Transverse colon (tissue), 4 donors: ENCODE measurements around the gene AKAP1. TPM values are rescaled to one million over a fixed set of nuclear protein-coding genes. Genes with fewer than 3 reads are reported as not detected.

Experiments
- DNase-seq: peaks from one replicate; pipeline ENCODE4 v3.0.0-alpha.2; 2019
- H3K27ac ChIP-seq, 4 donors: fragments of 200-600 bp; sonication (generic); 2 replicates each; pipeline ENCODE4 v1.5.1; 2016 to 2018; ENCODE audit warnings: inconsistent platforms in 4 of 4
- H3K27me3 ChIP-seq: fragments of 200-600 bp; sonication (generic); 2 replicates; pipeline ENCODE4 v1.5.1; 2017; ENCODE audit warnings: inconsistent platforms
- H3K36me3 ChIP-seq, 4 donors: fragments of 200-600 bp; sonication (generic); 2 replicates each; pipeline ENCODE4 v1.5.1; 2017 to 2019; ENCODE audit warnings: inconsistent platforms in 4 of 4
- H3K4me1 ChIP-seq, 4 donors: fragments of 200-600 bp; sonication (generic); 2 replicates each; pipeline ENCODE4 v1.5.1; 2017 to 2020; ENCODE audit warnings: inconsistent platforms in 4 of 4
- H3K4me3 ChIP-seq, 4 donors: fragments of 200-600 bp; sonication (generic); 1 replicate in 1 of 4; 2 replicates in 3 of 4; pipeline versions ENCODE4 v1.5.1 to v1.6.1; 2017 to 2019; ENCODE audit warnings: inconsistent platforms in 4 of 4
- H3K9me3 ChIP-seq, 2 donors: fragments of 200-600 bp; sonication (generic); 2 replicates each; pipeline ENCODE4 v1.5.1; 2017 to 2019; ENCODE audit warnings: inconsistent platforms in 2 of 2
- EP300 ChIP-seq: sonication (generic); formaldehyde crosslinking; IDR thresholded peaks from one replicate; pipeline ENCODE4 v1.6.1; 2017; ENCODE audit warnings: antibody characterized with exemption, low read depth
- POLR2A ChIP-seq: fragments of 450-650 bp; IDR thresholded peaks from one replicate; pipeline ENCODE4 v1.6.1; 2016; ENCODE audit warnings: antibody characterized with exemption, mild to moderate bottlenecking, moderate library complexity
- POLR2AphosphoS5 ChIP-seq, 3 donors: sonication (generic); formaldehyde crosslinking; IDR thresholded peaks; one replicate each; pipeline ENCODE4 v1.6.1; 2016; ENCODE audit warnings: antibody characterized with exemption in 3 of 3
- WGBS, 2 donors: methylation state at CpG; one replicate each; pipeline ENCODE4 v1.1.5; 2018; ENCODE audit warnings: low coverage in 1 of 2; 5-methylcytosine and 5-hydroxymethylcytosine counted together
- in situ Hi-C, 4 donors: fragments of 200-750 bp; cut with MboI; loops; one replicate each; pipeline versions ENCODE4 v1.15.0 to v1.15.1; 2017; ENCODE audit warnings: low sequenced_read_pairs in 3 of 4, low pct_ligation_motif_present in 1 of 4, low pct_unique_long_range_greater_than_20kb in 1 of 4
- intact Hi-C: fragments of 100-400 bp; cut with DNase I; formaldehyde crosslinking; loops from one replicate; pipeline ENCODE4 v1.15.1; 2023; ENCODE audit warnings: low total_unique reads
- total RNA-seq, 4 donors: library from RNA; depleted of rRNA; stranded (reverse); fragments of >200 nt; gene quantifications; one replicate each; pipeline ENCODE4 v1.1.0, GENCODE V29; 2016
- TF ChIP-seq, protein P1 (sequence below), 5 experiments: fragments of 200-600 bp in 3 of 5; fragments of 450-650 bp in 2 of 5; sonication (generic) in 3 of 5; IDR thresholded peaks; 1 replicate in 2 of 5; 2 replicates in 3 of 5; pipeline ENCODE4 v1.5.1; 2016 to 2017; ENCODE audit warnings: antibody characterized with exemption in 5 of 5, inconsistent platforms in 3 of 5, mild to moderate bottlenecking in 2 of 5, moderate library complexity in 1 of 5

The AKAP1 gene
- total RNA-seq, 4 donors from 2014 or later = 137 to 193 (median 171) TPM

DNA sequence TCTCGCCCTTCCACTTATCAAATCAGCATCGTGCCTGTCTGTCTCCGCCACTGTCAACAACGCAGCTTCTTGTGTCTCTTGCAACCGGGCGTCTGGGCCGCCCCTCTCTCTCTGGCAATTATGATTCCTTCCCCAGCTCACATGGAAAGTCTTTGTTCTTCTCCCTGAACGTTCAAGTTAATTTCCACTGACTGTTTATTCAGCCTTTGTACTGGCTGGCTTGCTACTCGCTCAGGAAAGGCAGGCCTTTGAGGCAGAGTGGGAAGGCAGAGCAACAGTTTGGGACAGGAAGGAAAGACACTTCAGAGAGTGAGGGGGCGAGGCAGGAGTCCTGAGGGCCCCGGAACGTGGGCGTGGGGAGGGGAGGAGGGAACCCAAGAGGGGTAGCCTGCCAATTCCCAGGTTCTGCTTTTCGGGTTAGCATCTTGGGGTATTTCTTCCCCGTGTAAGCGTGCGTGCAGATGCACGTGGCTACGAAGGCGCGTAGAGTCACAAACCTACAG lies 50.8 kb downstream of the AKAP1 start:
- H3K4me3 ChIP-seq = no peak overlapping the region
- intact Hi-C loops (loop anchor here (10.0 kb wide), 2 partner anchors 609 to 699 kb away; partner anchors contain the start of gene CCDC182), in situ Hi-C loops (loop anchor here in 2 of 4 donors (25.0 kb wide), 2 partner anchors 601 to 976 kb away; partner anchors contain the start of gene CCDC182 (in 2 of the 2))
- no peaks in the 10 kb centered on the region for H3K36me3 ChIP-seq
- 58 to 60% methylated on average over 2 to 21 of the region's 21 CpGs for WGBS, 2 donors
- no peak for TF ChIP-seq POLR2A
- no peak for TF ChIP-seq POLR2AphosphoS5 (IDR thresholded peaks at IDR 0.05)
- TF ChIP-seq EP300 = no peak
- TF ChIP-seq, protein P1, sequence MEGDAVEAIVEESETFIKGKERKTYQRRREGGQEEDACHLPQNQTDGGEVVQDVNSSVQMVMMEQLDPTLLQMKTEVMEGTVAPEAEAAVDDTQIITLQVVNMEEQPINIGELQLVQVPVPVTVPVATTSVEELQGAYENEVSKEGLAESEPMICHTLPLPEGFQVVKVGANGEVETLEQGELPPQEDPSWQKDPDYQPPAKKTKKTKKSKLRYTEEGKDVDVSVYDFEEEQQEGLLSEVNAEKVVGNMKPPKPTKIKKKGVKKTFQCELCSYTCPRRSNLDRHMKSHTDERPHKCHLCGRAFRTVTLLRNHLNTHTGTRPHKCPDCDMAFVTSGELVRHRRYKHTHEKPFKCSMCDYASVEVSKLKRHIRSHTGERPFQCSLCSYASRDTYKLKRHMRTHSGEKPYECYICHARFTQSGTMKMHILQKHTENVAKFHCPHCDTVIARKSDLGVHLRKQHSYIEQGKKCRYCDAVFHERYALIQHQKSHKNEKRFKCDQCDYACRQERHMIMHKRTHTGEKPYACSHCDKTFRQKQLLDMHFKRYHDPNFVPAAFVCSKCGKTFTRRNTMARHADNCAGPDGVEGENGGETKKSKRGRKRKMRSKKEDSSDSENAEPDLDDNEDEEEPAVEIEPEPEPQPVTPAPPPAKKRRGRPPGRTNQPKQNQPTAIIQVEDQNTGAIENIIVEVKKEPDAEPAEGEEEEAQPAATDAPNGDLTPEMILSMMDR (IDR thresholded peaks at IDR 0.05) = no peak
- H3K9me3 ChIP-seq = no peaks in the 10 kb centered on the region
- H3K27ac ChIP-seq = no peak overlapping the region
- no peaks in the 10 kb centered on the region for H3K27me3 ChIP-seq
- H3K4me1 ChIP-seq = no peaks in the 10 kb centered on the region
- no peak for DNase-seq

DNA sequence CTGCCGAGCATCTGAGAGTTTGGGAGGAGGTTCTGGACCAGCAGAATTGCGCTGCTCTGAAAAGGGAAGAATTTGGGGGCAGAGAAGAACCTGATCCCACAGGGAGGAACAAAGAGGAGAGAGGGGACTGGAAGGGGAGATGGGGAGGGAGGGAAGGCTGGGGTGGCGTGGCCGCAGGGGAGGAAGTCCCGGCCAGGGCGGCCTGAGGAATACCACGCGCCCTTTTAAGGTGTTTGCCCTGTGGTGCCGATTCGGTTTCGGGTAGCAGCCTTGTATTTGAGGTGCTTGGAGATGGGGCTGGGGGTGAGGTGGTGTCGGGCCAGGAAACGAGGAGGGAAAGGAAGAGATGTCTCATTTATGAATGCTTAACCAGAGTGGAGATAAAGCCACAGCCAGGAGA lies 51.3 kb downstream of the AKAP1 start:
- no peaks in the 10 kb centered on the region for H3K4me1 ChIP-seq
- no peak overlapping the region for H3K27ac ChIP-seq
- no peak for DNase-seq
- intact Hi-C loops = loop anchor here (10.0 kb wide), 2 partner anchors 608 to 698 kb away; partner anchors contain the start of gene CCDC182
- no peaks in the 10 kb centered on the region for H3K36me3 ChIP-seq
- H3K4me3 ChIP-seq = no peak overlapping the region
- no peaks in the 10 kb centered on the region for H3K27me3 ChIP-seq
- in situ Hi-C loops = loop anchor here in 2 of 4 donors (25.0 kb wide), 2 partner anchors 601 to 976 kb away; partner anchors contain the start of gene CCDC182 (in 2 of the 2)
- WGBS, 2 donors = 49 to 71% methylated on average over 8 to 13 of the region's 13 CpGs
- TF ChIP-seq, protein P1 (IDR thresholded peaks at IDR 0.05) = no peak
- TF ChIP-seq EP300 (no peak), POLR2AphosphoS5 (IDR thresholded peaks at IDR 0.05) (no peak), POLR2A (no peak)
- no peaks in the 10 kb centered on the region for H3K9me3 ChIP-seq

DNA sequence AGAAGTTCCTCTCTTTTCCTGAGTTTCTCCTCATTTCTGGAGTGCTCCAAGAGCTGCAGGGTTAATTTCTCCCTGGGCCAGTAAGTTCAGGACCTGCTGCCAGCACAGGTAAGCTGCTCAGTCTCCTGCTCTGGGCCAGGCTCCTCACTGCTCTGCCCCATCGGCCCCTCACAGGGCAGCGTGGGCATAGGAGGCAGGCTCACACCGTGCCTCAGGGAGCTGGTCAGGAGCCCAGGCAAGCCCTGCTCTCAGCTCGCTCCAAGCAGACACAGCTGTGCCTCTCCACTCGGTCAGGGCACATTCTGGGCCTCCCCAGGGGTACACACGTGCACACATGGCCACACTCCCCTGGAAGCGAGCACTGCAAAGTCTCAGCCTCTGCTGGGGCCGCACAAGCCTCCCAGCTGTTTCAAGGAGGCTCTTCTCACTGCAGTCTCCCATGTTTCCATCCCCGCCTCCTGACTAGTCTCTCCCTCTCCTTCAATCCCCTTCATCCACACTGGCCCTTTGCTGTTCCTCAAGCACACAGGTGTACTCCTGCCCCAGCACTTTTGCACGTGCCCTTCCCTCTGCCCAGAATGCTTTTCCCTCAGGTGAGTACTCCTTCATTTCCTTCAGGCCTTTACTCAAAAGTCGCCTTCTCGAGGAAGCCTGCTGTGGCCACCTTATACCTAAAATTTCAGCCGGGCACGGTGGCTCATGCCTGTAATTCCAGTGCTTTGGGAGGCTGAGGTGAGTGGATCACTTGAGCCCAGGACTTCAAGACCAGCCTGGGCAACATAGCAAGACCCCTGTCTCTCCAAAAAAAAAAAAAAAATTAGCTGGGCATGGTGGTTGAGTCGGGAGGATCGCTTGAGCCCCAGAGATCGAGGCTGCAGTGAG lies 53.2 kb downstream of the AKAP1 start:
- Histone ChIP-seq H3K4me3 (no peak overlapping the region), H3K36me3 (no peaks in the 10 kb centered on the region), H3K27me3 (no peaks in the 10 kb centered on the region), H3K9me3 (no peaks in the 10 kb centered on the region), H3K4me1 (no peaks in the 10 kb centered on the region), H3K27ac (no peak overlapping the region)
- TF ChIP-seq POLR2A = no peak
- TF ChIP-seq, protein P1 (IDR thresholded peaks at IDR 0.05) = no peak
- TF ChIP-seq EP300 = no peak
- TF ChIP-seq POLR2AphosphoS5 (IDR thresholded peaks at IDR 0.05) = no peak
- intact Hi-C loops = loop anchor here (10.0 kb wide), 2 partner anchors 607 to 697 kb away; partner anchors contain the start of gene CCDC182
- in situ Hi-C loops = loop anchor here in 2 of 4 donors (25.0 kb wide), 2 partner anchors 599 to 974 kb away; partner anchors contain the start of gene CCDC182 (in 2 of the 2)
- DNase-seq = no peak
- WGBS, 2 donors = 87 to 91% methylated on average over 3 to 17 of the region's 17 CpGs
